Astrocyte of the spinal cord (primary cell): Measurements from ENCODE around the gene TSC22D3.

Experiments
- DNase-seq: peaks from one replicate; pipeline ENCODE4 v3.0.0; 2011; ENCODE audit warnings: low read depth, low spot score
- H3K4me3 ChIP-seq: 2 replicates; pipeline ENCODE4 v1.5.1; 2011; ENCODE audit warnings: low read depth, mild to moderate bottlenecking, low read length, moderate library complexity
- CTCF ChIP-seq: IDR thresholded peaks from 2 replicates; pipeline ENCODE4 v1.5.1; 2012; ENCODE audit warnings: low read depth, mild to moderate bottlenecking, low read length, inconsistent platforms
- in situ Hi-C: cut with HindIII; loops from 2 replicates; pipeline ENCODE4 v1.10.0; 2017; ENCODE audit warnings: low sequenced_read_pairs

The TSC22D3 gene

GRCh38 chrX:107742700-107743191 is 32.8 kb downstream of the TSC22D3 start:
- no peak overlapping the region for H3K4me3 ChIP-seq
- TF ChIP-seq CTCF = no peak
- DNase-seq = no peak
- in situ Hi-C loops = no loop called here

- H3K4me3 ChIP-seq = no peak overlapping the region
- no peak for DNase-seq
- in situ Hi-C loops = no loop called here
- no peak for TF ChIP-seq CTCF
Observed at GRCh38 chrX:107741404-107741790, 34.2 kb downstream of the TSC22D3 start.

GRCh38 chrX:107739541-107739940 is 36.0 kb downstream of the TSC22D3 start:
- TF ChIP-seq CTCF = no peak
- in situ Hi-C loops = no loop called here
- no peak for DNase-seq
- no peak overlapping the region for H3K4me3 ChIP-seq

- in situ Hi-C loops = no loop called here
- TF ChIP-seq CTCF = no peak
- H3K4me3 ChIP-seq = no peak overlapping the region
- no peak for DNase-seq
Observed at GRCh38 chrX:107738768-107739167, 36.8 kb downstream of the TSC22D3 start.

GRCh38 chrX:107738272-107738671 is 37.3 kb downstream of the TSC22D3 start:
- no peak for TF ChIP-seq CTCF
- in situ Hi-C loops = no loop called here
- no peak for DNase-seq

GRCh38 chrX:107736781-107737531 is 38.6 kb downstream of the TSC22D3 start:
- peak; percentile 71 for DNase-seq
- no peak for TF ChIP-seq CTCF

More at GRCh38 chrX:107738272-107738671, 37.3 kb downstream of the TSC22D3 start:
- H3K4me3 ChIP-seq = no peak overlapping the region

More at GRCh38 chrX:107736781-107737531, 38.6 kb downstream of the TSC22D3 start:
- H3K4me3 ChIP-seq = no peak overlapping the region
- in situ Hi-C loops = no loop called here
